IMR-90 (cell line): ENCODE measurements around the gene SEC24B. TPM values are rescaled to one million over a fixed set of nuclear protein-coding genes. Genes with fewer than 3 reads are reported as not detected.

Experiments used
- ATAC-seq: fragments of 200-7000 bp; cut with Tn5 transposase; 2 replicates; pipeline ENCODE4 v1.9.1; 2020; ENCODE audit warnings: low read depth, mild to moderate bottlenecking, moderate library complexity
- BruUV-seq: library from RNA; stranded (reverse); fragments of 400-500 nt; replicated peaks from 2 replicates; lab custom pipeline; 2021; lab: Mats Ljungman, UMichigan
- CTCF ChIA-PET: fragments of 300-600 bp; formaldehyde crosslinking; extraction: SDS; loops from one replicate; lab custom pipeline; 2021; ENCODE audit warnings: antibody characterized with exemption; lab: Yijun Ruan, JAX
- POLR2A ChIA-PET: fragments of 300-600 bp; sonication (Branson Sonifier 250); formaldehyde crosslinking; loops from one replicate; lab custom pipeline; 2022; ENCODE audit warnings: antibody characterized with exemption; ENCODE audit not compliant: unreplicated experiment; lab: Charles Lee
- DNase-seq: peaks from one replicate; pipeline ENCODE4 v3.0.0; 2013
- H2AFZ ChIP-seq: replicated peaks from 2 replicates; pipeline ENCODE3; 2013; ENCODE audit warnings: low read length, mild to moderate bottlenecking; ENCODE audit not compliant: poor library complexity
- H2AK5ac ChIP-seq: 2 replicates; pipeline ENCODE4 v1.6.1; 2013; ENCODE audit warnings: low read depth, low read length, inconsistent platforms
- H2AK9ac ChIP-seq: replicated peaks from 2 replicates; pipeline ENCODE3; 2013; ENCODE audit warnings: mild to moderate bottlenecking, low read depth, low read length, moderate library complexity; ENCODE audit not compliant: poor library complexity
- H2BK120ac ChIP-seq: 2 replicates; pipeline ENCODE4 v1.6.1; 2013; ENCODE audit warnings: low read depth, low read length, inconsistent platforms
- H2BK15ac ChIP-seq: 3 replicates; pipeline ENCODE4 v1.6.1; 2013; ENCODE audit warnings: low read depth, low read length, inconsistent platforms
- H2BK20ac ChIP-seq: 2 replicates; pipeline ENCODE4 v1.6.1; 2013; ENCODE audit warnings: low read depth, mild to moderate bottlenecking, inconsistent platforms, low read length, moderate library complexity
- H2BK5ac ChIP-seq: 2 replicates; pipeline ENCODE4 v1.6.1; 2013; ENCODE audit warnings: mild to moderate bottlenecking, low read depth, low read length, inconsistent platforms; ENCODE audit not compliant: poor library complexity, severe bottlenecking
- H3K14ac ChIP-seq: replicated peaks from 2 replicates; pipeline ENCODE4 v1.6.1; 2013; ENCODE audit warnings: low read depth, low read length, inconsistent platforms
- H3K18ac ChIP-seq: 2 replicates; pipeline ENCODE4 v1.6.1; 2013; ENCODE audit warnings: low read depth, low read length, control low read depth
- H3K23ac ChIP-seq: 2 replicates; pipeline ENCODE4 v1.6.1; 2013; ENCODE audit warnings: low read depth, low read length, inconsistent platforms
- H3K27ac ChIP-seq: 2 replicates; pipeline ENCODE4 v1.5.1; 2013; ENCODE audit warnings: mild to moderate bottlenecking, control low read depth, low read length; ENCODE audit not compliant: insufficient read depth
- H3K27me3 ChIP-seq: 2 replicates; pipeline ENCODE4 v1.6.1; 2013; ENCODE audit warnings: low read length; ENCODE audit not compliant: control insufficient read depth, insufficient read depth
- H3K36me3 ChIP-seq: 2 replicates; pipeline ENCODE4 v1.6.1; 2013; ENCODE audit warnings: low read length, mixed read lengths; ENCODE audit not compliant: control insufficient read depth, insufficient read depth
- H3K4ac ChIP-seq: 2 replicates; pipeline ENCODE4 v1.6.1; 2013; ENCODE audit warnings: low read depth, low read length, inconsistent platforms
- H3K4me1 ChIP-seq: 2 replicates; pipeline ENCODE4 v1.6.1; 2013; ENCODE audit warnings: low read length, mixed read lengths; ENCODE audit not compliant: control insufficient read depth, insufficient read depth
- H3K4me2 ChIP-seq: 2 replicates; pipeline ENCODE4 v1.6.1; 2013; ENCODE audit warnings: low read depth, mild to moderate bottlenecking, control low read depth, low read length, moderate library complexity
- H3K4me3 ChIP-seq: 2 replicates; pipeline ENCODE4 v1.5.1; 2013; ENCODE audit warnings: low read depth, mild to moderate bottlenecking, control low read depth, low read length, moderate library complexity; ENCODE audit not compliant: insufficient read depth
- H3K56ac ChIP-seq: 2 replicates; pipeline ENCODE4 v1.6.1; 2013; ENCODE audit warnings: low read length, inconsistent platforms; ENCODE audit not compliant: insufficient read depth; ENCODE audit errors: extremely low read depth
- H3K79me1 ChIP-seq, 2 experiments: 2 replicates each; pipeline ENCODE4 v1.6.1; 2013; ENCODE audit warnings: low read length in 2 of 2, inconsistent platforms in 1 of 2, low read depth in 1 of 2
- H3K9ac ChIP-seq: 2 replicates; pipeline ENCODE4 v1.6.1; 2013; ENCODE audit warnings: low read depth, low read length, control low read depth
- H3K9me1 ChIP-seq: 2 replicates; pipeline ENCODE4 v1.6.1; 2013; ENCODE audit warnings: low read length, inconsistent platforms; ENCODE audit not compliant: insufficient read depth
- H3K9me3 ChIP-seq: 2 replicates; pipeline ENCODE4 v1.6.1; 2013; ENCODE audit warnings: low read length; ENCODE audit not compliant: control insufficient read depth, insufficient read depth
- H4K20me1 ChIP-seq: 2 replicates; pipeline ENCODE4 v1.6.1; 2013; ENCODE audit warnings: low read length, inconsistent platforms; ENCODE audit not compliant: insufficient read depth
- H4K5ac ChIP-seq: 2 replicates; pipeline ENCODE4 v1.6.1; 2013; ENCODE audit warnings: mild to moderate bottlenecking, low read depth, low read length, control low read depth
- H4K8ac ChIP-seq, 2 experiments: 2 replicates each; pipeline ENCODE4 v1.6.1; 2013; ENCODE audit warnings: low read depth in 2 of 2, low read length in 2 of 2, control low read depth in 1 of 2, inconsistent platforms in 1 of 2
- H4K91ac ChIP-seq: 2 replicates; pipeline ENCODE4 v1.6.1; 2013; ENCODE audit warnings: low read depth, low read length, inconsistent platforms; ENCODE audit not compliant: insufficient read depth
- BHLHE40 ChIP-seq: fragments of 150-350 bp; IDR thresholded peaks from 2 replicates; pipeline ENCODE4 v1.6.1; 2016; ENCODE audit warnings: mild to moderate bottlenecking, low read depth, low read length
- CTCF ChIP-seq: conservative IDR thresholded peaks from 2 replicates; pipeline ENCODE4 v1.5.1; 2012; ENCODE audit warnings: mild to moderate bottlenecking, low read depth, low read length, improper control_type of control experiment
- WGBS, 2 experiments: methylation state at CpG; one replicate each; pipeline versions ENCODE4 v1.1.5 to v1.1.7; 2013; ENCODE audit warnings: missing lambda C conversion rate in 2 of 2; ENCODE audit not compliant: insufficient read length in 1 of 2; ENCODE audit errors: extremely low coverage in 2 of 2; 5-methylcytosine and 5-hydroxymethylcytosine counted together
- dilution Hi-C: fragments of 300-500 bp; cut with HindIII; formaldehyde crosslinking; loops from one replicate; pipeline ENCODE4 v1.14.3; 2018; ENCODE audit warnings: low sequenced_read_pairs; ENCODE audit not compliant: unreplicated experiment
- in situ Hi-C: fragments of 300-500 bp; cut with MboI; formaldehyde crosslinking; loops from 3 replicates; pipeline ENCODE4 v1.14.3; 2019; ENCODE audit warnings: low sequenced_read_pairs, inconsistent platforms, mixed read lengths
- intact Hi-C: fragments of 100-400 bp; cut with micrococcal nuclease; formaldehyde crosslinking; loops from 2 replicates; pipeline ENCODE4 v1.10.0; 2022
- polyA plus RNA-seq, 3 experiments: library from polyadenylated mRNA; depleted of rRNA; stranded (reverse); fragments of >200 nt; gene quantifications; 2 replicates each; pipeline ENCODE4 v1.2.3, GENCODE V29; 2012; ENCODE audit warnings: low replicate concordance in 1 of 3
- total RNA-seq: library from RNA; depleted of rRNA; stranded (reverse); fragments of >200 nt; gene quantifications from 2 replicates; pipeline ENCODE4 v1.2.3, GENCODE V29; 2012

Gene SEC24B
- total and polyA plus RNA-seq, 2 of the 4 experiments (the other 2 are of a cell fraction), result 19.0 to 27.4 TPM

- Histone ChIP-seq H2AFZ (no peak overlapping the region), H4K5ac (no peak overlapping the region), H3K27ac (no peak overlapping the region), H3K4me1 (no peaks in the 10 kb centered on the region; the same call in 1 of the 2 replicates), H2BK15ac (no peak overlapping the region), H3K14ac (no peak overlapping the region), H4K8ac (no peak overlapping the region), H4K91ac (no peak overlapping the region), H3K4ac (no peak overlapping the region), H2BK5ac (no peak overlapping the region), H4K20me1 (no peaks in the 10 kb centered on the region), H3K79me1 (peaks cover 5 to 6% of the 10 kb centered on the region in 2 experiments; a peak in 3 of 4 replicates), H3K9me3 (no peaks in the 10 kb centered on the region), H3K56ac (no peak overlapping the region), H3K36me3 (no peaks in the 10 kb centered on the region), H3K4me2 (no peak overlapping the region), H2AK5ac (no peak overlapping the region), H3K9ac (no peak overlapping the region), H2AK9ac (no peak overlapping the region), H2BK20ac (no peak overlapping the region), H2BK120ac (no peak overlapping the region), H3K23ac (no peak overlapping the region), H3K27me3 (no peaks in the 10 kb centered on the region), H3K4me3 (no peak overlapping the region), H3K9me1 (no peaks in the 10 kb centered on the region), H3K18ac (no peak overlapping the region)
- no peak for TF ChIP-seq BHLHE40
- TF ChIP-seq CTCF, result no peak
- 100% methylated on average over 2 of the region's 6 CpGs; no CpG with 5 or more reads in 1 of the 2 experiments for WGBS, 2 experiments
- DNase-seq, result no peak
- ChIA-PET POLR2A (interaction anchor here (0.5 kb wide), 1 partner anchor 124 kb away, joined by 6 read pairs; no protein-coding TSS in a partner anchor), CTCF (no interaction called here)
- dilution Hi-C loops, result no loop called here
- no peak for ATAC-seq
- no TSS peak for BruUV-seq
- in situ Hi-C loops, result no loop called here
- intact Hi-C loops, result loop anchor here (5.0 kb wide), 1 partner anchor 130 kb away; the partner anchor contains the start of gene SEC24B
These were observed 129.0 kb downstream of the SEC24B start for GRCh38 chr4:109562457-109563239.
